Astrocyte of the spinal cord (primary cell): ENCODE measurements around the gene MLIP.

Source experiments
- DNase-seq: peaks from one replicate; pipeline ENCODE4 v3.0.0; 2011; ENCODE audit warnings: low read depth, low spot score
- H3K4me3 ChIP-seq: 2 replicates; pipeline ENCODE4 v1.5.1; 2011; ENCODE audit warnings: low read depth, mild to moderate bottlenecking, low read length, moderate library complexity
- CTCF ChIP-seq: IDR thresholded peaks from 2 replicates; pipeline ENCODE4 v1.5.1; 2012; ENCODE audit warnings: low read depth, mild to moderate bottlenecking, low read length, inconsistent platforms
- in situ Hi-C: cut with HindIII; loops from 2 replicates; pipeline ENCODE4 v1.10.0; 2017; ENCODE audit warnings: low sequenced_read_pairs

Gene MLIP

DNA sequence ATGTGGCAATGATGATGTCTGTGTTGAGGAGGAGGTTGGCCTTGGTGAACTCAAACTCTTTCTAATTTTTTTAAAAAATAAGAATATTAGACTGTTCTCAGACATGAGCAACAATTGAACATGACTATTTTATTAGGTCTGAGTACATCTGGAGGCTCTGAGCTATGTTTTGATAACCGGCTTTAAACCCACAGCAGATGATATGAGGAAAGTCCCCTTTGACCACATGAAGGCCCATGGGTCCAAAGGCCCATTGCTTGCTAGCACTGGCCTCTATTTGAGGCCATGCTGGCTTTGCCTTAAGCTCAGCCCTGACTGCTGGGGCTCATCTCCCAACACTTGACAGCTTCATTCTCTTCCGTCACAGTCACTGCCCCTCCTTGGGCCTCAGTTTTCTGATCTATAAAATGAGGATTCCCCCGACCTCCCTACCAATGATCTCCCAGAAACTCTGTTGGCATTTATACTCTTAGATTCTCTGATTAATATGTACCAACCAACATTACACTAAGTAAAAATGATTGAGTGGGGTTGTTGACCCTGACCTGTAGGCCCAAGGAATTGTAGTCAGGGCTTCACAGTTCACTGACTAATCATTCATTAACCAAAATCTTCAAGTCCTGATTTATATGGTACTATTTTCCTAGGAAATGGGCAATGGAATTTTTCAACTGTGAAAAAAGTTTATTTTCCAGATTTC, 173.1 kb downstream of the MLIP start:
- no peak overlapping the region for H3K4me3 ChIP-seq
- DNase-seq: peak; percentile 22
- TF ChIP-seq CTCF: no peak
- in situ Hi-C loops: no loop called here

DNA sequence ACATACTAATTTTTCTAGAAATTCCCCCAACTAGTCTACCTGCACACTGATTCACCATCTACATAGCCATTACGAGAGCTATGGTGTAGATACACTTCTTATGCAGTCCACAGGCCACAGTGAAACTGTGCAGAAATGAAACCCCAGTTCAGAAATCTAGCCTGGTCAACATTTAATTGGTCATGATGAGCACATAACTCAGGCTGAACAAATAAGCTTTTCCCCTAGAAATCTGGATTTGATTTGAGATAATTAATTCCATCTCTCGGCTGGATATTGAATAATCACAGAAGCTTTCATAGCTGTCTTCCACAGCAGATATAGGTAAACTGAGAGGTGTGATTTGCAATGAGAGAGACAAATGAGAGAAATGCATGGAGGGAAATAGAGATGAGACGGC, 174.4 kb downstream of the MLIP start:
- no peak overlapping the region for H3K4me3 ChIP-seq
- no peak for TF ChIP-seq CTCF
- DNase-seq: no peak
- in situ Hi-C loops: no loop called here

GRCh38 chr6:54286141-54286540, 174.9 kb downstream of the MLIP start:
- peak; percentile 23 for DNase-seq
- no peak for TF ChIP-seq CTCF
- H3K4me3 ChIP-seq: no peak overlapping the region
- in situ Hi-C loops: no loop called here

DNA sequence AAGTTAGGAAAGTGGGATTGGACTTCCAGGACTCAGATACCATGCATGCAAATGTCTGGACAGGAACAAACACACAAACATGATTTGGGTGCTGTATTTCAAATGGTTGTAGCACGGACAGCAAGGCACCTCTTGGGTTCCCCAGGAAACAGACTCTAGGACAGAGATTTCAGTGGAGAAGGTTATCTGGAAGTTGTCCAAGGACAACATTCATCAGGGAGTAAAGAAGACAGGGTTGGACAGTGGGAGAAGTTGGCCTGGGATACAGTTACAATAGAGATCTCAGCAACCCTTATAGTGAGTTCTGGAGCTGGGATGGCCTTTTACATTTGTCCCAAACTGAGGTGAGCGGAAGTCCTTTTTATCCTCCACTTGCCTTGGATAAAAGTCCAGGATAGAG, 177.2 kb downstream of the MLIP start:
- no peak overlapping the region for H3K4me3 ChIP-seq
- DNase-seq: no peak
- no peak for TF ChIP-seq CTCF
- in situ Hi-C loops: no loop called here

DNA sequence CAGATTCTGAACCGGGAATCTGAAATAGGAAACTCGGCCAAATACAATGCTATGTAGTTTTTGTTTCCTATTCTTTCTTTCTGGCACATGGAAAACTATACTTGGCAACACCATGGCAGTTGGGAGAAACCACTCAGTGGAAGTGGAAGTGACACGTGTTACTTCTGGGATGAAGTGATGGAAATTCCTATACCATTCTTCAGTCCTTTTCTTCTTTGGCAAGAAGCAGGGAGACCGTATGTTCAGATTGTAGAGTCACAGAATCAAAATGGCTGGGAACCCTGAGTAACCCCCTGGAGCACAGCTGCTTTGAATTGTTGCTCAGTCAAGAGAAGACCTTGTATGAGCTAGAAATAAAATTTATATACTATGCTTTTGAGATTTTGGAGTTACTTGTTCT, 178.2 kb downstream of the MLIP start:
- in situ Hi-C loops: no loop called here
- no peak for TF ChIP-seq CTCF
- DNase-seq: no peak
- H3K4me3 ChIP-seq: no peak overlapping the region

GRCh38 chr6:54291146-54291545, 179.9 kb downstream of the MLIP start:
- DNase-seq: peak; percentile 84
- no peak overlapping the region for H3K4me3 ChIP-seq
- TF ChIP-seq CTCF: no peak
- in situ Hi-C loops: no loop called here
